Cerebellar cortex (tissue), 1 donor: ENCODE measurements around the gene RRN3.
"Not testable (repeated sequence)": the region's sequence is repeated elsewhere in the genome, so short reads cannot be mapped to it uniquely, and the experiment has no call there.

ENCODE experiments used
- DNase-seq: peaks from one replicate; pipeline ENCODE4 v3.0.0-alpha.2; 2015; ENCODE audit warnings: low spot score

RRN3 gene

DNA sequence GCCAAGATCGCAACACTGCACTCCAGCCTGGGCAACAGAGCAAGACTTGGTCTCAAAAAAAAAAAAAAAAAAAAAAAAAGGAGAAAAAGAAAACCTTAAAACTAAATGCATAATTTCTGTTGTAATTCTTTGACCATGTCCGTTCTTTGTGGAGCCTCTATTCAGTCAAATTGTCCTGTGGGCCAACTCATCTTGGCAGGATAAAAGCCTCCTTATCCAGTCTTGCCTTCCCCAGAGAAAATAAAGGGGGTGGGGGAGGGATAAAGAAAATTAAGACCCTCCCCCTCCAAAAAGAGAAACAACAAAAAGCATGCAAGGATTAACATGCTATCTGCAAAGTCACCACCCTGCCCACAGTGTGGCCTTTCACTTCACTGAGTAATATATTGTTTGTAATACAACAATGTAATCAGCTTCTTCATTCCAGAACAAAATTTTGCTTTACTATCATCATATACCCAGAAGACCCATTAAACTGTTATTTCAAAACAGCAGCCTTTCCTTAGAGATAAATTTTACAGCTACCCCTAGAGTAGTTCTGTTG is 5.4 kb upstream of the RRN3 start:
- not testable (repeated sequence) for DNase-seq

DNA sequence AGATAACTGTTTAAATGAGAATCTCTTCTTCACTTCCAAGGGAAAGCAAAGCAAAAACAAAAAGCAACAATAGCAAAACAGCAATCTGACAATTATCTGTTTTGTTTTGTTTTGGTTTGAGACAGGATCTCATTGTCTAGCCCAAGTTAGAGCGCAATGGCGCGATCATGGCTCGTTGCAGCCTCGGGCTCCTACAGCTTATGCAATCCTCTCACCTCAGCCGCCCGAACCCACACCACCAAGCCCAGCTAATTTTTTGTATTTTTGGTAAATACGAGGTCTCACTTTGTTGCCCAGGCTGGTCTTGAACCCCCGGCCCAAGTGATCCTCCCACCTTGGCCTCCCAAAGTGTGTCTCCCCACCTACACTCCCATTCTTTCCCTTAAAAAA is 2.5 kb upstream of the RRN3 start:
- DNase-seq, result not testable (repeated sequence)

DNA sequence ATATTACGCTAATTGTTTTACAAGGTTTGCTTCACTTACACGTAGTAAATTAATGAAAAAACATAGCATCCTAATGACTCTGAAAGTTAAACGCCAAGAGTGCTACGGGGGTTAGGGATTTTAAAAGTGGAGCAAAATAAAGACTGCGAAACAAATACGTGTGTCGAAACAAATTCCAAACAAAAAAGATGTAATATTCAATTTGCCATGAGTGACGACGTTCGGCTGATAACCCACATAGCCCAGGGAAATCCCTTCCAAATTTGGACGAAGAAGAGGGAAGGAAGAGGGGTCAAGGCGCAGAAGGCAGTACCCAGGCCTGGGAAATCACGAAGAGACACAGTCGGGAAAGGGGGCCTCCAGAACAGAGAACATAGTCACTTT is 509 bp downstream of the RRN3 start:
- DNase-seq, result not testable (repeated sequence)

DNA sequence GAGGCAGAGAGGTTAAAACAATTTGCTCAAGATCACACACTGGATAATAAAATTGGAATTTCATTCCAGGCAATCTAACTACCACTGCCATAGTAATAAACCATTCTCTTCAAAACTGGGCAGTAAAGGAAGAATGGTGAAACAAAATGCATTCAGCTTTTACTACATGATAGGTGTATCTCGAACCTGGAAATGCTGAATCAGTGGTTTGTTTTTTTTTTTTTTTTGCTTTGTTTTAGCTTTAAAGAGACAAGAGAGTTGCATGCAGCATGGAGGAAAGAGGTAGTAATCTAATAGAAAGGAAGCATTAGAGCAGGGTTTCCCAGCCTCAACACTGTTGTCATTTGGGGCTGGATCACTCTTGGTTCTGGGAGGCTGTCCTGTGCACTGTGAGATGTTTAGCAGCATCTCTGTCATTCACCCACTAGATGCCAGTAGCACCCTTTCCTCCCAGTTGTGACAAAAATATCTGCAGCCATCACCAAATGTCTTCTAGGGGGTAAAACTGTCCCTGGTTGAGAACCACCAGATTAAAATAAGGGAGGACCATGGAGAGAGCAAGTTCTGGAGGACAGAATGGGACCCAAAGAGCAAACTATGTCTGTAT is 3.3 kb downstream of the RRN3 start:
- DNase-seq, result not testable (repeated sequence)

DNA sequence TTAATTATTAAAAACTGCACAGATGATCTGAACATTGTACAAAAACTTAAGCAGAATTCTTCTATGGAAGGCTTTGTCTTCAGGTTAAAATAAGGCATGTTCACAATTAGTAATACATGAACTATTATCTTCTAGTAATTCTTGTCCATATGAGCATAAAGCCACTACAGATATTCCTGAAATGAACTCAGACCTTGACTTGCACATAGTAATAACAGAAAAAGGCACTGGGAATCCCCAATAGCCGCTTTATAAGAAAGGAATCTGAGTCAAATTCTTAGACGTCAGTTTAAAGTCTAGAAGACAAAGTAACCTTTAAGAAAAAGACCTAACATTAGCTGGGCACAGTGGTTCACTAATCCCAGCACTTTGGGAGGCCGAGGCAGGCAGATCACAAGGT is 11.3 kb downstream of the RRN3 start:
- DNase-seq, result not testable (repeated sequence)

DNA sequence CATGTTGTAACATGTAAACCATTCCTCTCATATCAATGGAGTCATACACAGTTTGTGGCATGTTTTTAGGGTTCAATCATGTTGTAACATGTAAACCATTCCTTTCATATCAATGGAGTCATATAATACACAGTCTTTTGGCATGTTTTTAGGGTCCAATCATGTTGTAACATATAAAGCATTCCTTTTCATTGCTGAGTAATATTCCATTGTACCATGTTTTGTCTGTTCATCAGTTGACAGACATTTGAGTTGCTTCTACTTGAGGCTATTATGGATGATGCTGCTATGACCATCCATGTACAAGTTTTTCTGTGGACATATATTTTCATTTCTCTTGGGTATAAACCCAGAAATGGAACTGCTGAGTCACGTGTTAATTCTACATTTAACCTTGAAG is 13.2 kb downstream of the RRN3 start:
- DNase-seq, result not testable (repeated sequence)

DNA sequence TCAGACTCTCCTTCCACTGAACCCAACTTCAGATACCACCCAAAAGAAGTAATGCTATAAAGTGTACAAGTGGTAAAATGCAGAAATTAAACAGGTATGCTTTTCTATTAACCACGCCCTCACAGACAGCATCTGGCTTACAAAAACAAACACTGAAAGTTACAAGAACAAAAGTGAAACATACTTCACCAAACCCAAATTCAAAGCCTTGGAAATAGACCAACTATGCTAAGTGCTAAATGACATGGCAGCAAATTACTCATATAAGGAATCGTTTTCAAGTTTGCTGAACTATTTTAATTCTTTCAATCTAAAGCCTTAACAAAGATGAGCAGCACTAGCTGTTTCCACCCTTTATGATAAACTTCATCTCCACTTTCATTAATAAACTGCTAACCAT is 17.9 kb downstream of the RRN3 start:
- DNase-seq, result not testable (repeated sequence)

DNA sequence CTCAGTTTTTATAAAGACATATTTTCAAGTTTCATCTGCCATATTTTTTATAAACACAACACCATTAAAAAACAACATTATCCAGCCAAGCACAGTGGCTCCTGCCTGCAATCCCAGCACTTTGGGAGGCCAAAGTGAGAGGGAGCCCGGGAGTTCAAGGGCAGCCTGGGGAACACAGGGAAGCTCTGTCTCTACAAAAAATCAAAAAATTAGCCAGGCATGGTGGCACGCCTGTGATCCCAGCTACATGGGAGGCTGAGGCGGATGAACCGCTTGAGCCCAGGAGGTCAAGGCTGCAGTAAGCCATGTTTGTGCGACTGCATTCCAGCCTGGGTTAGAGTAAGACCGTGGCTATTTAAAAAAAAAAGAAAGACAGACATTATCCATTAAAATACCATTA is 21.0 kb downstream of the RRN3 start:
- DNase-seq, result no peak

DNA sequence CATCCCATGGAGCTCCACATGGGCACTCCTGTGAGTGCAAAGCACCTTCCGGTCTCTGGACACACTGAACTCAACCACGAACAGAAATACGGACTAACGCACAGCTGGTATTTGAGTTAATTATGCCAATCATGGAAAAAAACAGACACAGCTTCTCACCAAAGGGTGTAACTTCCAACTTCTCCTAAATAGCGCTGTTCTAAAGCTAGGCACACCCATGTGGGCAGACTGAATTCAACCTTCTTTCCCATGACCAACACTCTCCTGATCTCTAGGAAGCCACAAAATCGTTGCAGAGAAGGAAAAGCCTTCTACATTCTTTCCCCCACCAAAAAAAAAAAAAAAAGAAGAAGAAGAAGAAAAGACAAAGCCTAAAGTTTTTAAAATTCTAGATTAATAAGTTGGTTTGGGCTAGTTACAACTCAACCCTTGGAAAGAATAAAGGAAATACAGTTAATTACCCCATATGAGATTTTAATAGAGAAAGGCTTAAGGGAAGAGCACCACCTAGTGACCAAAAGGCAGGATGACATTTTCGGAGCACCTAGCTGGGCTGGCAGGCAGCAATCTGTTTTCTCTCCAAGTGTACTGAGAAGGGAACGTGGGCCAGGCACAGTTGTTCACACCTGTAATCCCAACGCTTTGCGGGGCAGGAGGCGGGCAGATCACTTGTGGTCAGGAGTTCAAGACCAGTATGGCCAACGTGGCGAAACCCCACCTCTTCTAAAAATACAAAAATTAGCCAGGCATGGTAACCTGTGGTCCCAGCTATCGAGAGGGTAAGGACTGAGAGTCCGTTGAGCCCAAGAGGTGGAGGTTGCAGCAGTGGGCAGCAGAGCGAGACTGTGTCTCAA is 21.9 kb downstream of the RRN3 start:
- DNase-seq, result not testable (repeated sequence)

DNA sequence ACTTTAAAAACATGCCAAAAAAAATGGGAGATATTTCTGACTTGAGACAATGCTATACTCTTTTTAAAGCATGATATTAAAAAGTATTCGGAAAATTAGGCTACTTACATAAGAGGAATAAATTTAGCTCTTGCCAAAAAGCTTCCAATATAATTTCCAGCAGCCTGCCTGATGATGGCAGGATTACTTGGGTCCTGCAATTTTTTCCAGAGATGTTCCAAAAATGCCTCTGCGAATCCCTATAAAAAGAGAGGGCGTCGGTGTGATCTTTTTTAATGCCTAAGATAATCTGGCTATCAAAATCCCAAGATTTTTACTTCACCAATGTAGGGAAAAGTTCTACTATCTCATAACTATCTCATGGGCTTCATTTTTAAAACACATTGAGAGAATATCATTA is 23.1 kb downstream of the RRN3 start:
- DNase-seq, result not testable (repeated sequence)

DNA sequence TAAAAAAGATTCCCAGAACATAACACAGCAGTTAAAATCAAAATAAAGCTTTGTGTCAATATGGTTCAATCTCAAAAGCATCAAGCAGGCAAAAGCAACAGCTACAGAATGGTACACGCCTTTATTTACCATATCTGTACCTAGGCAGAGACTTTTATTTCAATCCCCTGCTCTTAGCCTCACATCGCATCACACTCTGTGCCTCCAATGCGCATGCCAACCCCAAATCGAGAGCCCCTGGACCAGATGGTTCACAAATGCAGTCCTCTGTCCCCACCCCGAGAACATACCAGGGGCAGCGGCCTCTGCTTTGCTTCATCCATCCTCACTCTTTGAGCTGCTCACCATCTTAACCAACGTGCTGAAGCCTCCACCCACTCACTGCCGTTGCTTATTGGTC is 27.4 kb downstream of the RRN3 start:
- not testable (repeated sequence) for DNase-seq

DNA sequence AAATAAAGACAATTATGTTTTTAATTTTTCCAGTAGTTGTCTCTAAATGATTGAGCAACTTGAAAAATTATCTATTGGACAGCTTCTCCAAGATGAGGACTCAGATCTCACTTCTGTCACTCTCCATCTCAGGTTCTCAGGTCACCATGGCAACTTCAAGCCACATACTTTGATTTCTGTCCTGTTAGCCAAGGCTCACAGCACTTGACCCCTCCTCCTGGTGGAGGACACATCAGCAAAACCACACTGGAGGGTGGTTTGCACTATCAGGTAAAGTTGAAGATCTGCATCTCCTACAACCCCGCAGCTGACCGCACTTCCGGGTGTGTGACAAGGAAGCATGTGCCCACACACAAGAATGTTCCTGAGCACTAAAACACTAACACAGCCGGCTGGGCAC is 28.1 kb downstream of the RRN3 start:
- not testable (repeated sequence) for DNase-seq

DNA sequence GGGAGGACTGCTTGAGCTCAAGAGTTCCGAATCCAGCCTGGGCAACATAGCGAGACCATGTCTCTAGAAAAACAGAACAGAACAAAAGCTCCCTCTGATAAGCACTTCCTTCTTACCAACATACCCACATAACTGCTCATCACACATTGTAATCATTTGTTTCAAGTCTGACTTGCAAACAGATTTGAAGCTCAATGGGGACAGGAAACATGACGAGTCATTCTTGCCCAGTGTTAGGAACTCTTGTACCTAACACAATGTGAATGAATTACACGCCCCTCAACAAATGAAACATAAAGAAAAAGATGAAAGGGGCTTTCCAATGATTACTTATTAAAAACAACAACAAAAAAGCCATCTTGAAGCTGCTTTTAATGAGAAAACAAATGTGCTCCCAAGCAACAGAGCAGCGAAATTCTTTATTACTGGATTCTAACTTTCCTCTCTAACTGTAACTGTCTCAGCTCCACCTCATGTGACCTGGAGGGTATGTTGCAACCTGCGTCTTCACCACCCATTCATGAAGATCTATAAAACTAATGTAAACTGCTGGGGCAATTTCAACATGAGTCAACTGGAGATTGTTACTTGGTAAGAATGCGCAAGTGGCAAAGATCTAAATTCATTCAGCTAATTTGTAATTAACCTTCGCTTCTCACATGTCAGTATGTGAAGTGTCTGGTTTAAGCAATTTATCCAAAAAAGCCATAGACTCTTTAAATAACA is 31.8 kb downstream of the RRN3 start:
- not testable (repeated sequence) for DNase-seq

DNA sequence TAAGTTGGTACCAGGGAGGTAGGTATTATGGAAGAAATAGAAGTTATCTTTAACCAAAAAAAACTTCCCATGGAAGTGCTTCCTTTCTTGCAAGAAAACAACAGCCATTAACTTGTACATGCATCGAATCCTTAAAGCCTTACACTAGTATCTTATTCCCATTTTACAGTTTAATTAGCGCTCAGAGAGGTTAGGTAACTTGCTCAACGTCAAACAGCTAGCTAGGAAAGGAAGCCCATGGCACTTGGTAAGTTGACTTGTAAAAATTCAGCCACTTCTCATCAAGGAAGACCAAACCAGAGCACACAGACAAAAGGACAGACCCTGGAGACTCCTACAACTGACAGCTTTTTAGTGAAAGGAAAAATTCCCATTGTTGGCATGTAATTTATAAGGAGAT is 34.7 kb downstream of the RRN3 start:
- no peak for DNase-seq

DNA sequence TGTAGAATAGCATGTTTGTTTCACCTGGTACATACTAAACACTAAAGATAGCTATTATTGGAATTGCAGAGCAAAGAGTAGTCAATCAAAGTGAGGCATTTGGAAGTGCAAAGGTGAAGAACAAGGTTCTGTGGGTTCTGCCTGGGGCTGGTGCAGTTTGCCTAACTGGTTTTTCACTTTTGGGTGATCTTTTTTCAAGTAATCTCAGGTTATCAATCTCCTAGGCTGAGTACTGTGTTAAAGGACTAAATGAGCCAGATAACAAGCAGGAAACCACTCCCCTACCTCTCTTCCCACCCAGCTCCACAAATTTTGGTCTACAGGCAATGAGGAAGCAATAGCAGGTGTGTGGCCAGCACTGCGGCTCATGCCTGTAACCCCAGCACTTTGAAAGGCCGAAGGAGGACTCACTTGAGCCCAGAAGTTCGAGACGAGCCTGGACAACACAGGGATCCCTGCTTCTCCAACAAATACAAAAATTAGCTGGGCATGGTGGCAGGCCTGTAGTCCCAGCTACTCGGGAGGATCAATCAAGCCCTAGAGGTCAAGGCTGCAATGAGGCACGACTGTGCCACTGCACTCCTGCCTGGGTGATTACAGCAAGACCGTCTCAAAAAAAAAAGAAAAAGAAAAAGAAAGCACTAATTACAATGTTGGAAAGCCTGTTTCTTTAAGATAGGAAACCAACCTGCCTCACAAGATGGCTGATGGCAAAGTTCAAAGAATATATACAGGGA is 36.2 kb downstream of the RRN3 start:
- DNase-seq, result no peak

DNA sequence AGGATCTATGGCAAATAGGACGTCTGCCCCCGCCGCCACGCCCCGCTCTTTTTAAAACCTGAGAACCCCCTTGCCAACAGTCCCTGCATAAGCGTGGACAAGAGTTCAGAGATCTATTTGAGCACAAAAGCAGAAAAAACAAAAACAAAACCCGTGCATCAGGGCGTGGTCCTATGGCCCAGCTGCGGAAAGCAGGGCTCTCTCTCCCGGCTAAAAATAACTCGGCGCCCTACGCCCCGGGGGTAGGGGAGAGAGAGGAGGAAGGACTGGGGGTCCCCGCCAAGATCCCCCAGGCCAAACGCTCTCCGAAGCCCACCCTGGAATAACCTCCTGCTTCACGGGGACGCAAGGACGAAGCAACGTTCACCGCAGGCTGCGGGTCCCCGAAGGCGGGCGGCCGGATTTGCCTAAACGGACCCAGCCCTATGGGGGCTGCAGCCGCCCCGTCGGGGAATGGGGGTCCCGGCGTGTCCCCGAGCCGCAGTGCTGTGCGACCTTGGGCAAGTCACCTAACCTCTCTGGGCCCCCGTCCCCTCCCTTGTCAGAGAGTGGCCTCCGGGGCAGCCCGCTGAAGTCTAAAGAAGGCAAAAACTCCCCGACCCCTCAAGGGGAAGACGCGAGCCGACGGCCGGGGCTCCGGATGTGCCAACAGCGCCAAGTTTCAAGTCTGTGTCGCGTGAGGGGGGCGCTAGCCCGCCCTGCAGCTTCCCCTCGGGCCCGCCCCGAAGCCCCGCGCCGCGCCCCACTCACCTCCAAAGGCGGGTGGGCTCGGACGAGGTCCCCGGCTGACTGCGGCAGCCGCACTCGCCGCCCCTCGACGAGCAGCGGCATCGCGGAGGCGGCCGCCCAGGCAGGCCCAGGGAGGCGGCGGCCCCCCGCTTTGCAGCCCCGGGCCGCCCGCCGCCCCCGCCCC is 38.7 kb downstream of the RRN3 start:
- DNase-seq, result peak; percentile 28

DNA sequence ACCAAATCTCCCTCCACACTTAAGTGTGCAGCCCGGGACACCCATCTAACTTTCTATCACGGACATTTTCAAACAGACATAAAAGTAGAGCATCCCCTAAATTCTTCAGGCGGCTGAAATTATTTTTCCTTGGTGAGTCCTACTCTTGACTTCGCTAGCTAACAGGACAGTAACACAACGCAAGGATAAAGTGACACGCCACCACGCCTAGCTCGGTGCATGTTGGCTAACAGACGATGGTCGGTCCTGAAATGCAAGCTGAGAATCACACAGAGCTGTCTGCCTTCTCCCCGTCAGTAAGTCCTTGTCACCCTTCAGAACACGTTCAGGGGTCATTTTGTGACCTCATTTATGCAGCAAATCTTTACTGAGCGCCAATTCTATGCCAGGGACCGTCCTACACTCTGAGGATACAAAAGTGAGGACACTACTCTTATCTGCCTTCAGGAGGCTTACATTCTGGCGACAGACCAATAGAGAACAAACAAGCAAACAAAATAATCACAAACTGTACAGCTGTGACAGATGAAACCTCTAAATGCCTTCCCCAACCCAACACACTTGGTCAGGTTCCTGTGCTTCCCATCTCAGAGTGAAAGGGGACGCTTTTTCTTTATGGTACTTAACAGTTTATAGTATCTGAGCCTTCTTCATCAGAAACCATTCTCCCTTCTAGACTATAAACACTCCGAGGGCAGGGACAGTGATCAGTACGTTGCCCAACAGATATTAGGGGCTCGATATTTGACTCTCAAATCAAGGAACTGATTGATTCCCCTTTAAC is 39.5 kb downstream of the RRN3 start:
- no peak for DNase-seq

DNA sequence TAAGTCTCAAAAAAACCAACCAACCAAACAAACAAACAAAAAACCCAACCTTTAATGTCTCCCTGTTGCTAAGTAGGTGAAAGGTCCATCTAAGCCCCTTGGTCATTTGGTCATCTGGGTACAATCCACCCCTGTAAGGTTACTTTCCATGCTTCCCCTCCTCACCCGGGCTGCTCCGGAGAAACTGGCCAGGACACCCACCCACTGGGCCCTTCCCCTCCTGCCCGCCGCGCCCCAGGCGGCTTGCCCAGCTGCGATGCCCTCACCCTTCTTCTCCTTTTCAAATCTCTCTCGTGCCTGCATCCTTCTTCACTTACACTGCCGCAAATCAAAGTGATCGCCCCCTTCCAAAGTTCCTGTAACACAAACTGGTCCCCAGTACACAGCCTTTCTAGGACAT is 40.2 kb downstream of the RRN3 start:
- DNase-seq, result no peak

DNA sequence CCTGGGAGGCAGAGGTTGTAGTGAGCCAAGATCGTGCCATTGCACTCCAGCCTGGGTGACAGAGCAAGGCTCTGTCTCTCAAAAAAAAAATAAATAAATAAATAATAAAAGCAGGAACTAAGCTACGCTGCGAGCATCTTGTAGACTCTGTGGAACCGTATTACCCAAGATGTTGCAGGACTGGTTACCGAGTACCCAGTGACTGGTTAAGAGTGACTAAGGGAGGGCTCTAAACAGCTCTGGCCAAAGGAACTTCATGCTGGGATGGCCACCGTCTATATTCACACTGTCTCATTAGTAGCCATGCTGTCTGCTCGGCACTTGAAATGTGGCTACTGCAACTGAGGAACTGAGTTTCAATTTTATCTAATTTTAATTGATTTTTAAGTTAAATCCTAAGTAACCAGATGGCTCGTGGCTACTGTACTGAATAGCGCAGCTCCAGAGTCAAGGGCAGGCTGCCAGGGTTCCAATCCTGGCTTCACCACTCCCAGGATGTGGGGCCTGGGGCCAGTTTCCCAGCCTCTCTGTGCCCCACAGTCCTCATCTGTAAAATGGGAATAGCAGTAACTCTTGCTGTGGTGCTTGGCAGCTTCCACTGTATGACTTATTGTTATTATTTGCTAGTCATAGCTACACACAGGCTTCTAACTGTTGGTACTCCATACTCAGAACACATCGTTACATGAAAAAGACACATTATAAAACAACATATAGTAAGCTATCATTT is 41.2 kb downstream of the RRN3 start:
- DNase-seq, result no peak
